OCI-M2 (cell line): ENCODE data around the gene TNFAIP3.
"Not testable (repeated sequence)": the region's sequence is repeated elsewhere in the genome, so short reads cannot be mapped to it uniquely, and the experiment has no call there.

Experiments used
- DNase-seq: peaks from one replicate; lab custom pipeline; 2025; ENCODE audit not compliant: unreplicated experiment; lab: John Stamatoyannopoulos, UW

Gene TNFAIP3

DNA sequence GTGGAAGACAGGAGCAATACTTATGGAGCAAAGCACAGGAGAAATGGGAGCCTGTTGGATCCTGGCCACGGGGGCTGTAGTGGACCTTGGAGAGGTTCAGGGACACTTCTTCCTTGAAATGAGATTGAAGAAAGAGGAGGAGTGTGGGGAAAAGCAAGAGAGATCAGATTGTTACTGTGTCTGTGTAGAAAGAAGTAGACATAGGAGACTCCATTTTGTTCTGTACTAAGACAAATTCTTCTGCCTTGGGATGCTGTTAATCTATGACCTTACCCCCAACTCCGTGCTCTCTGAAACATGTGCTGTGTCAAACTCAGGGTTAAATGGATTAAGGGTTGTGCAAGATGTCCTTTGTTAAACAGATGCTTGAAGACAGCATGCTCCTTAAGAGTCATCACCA, 22.7 kb upstream of the TNFAIP3 start:
- not testable (repeated sequence) for DNase-seq

DNA sequence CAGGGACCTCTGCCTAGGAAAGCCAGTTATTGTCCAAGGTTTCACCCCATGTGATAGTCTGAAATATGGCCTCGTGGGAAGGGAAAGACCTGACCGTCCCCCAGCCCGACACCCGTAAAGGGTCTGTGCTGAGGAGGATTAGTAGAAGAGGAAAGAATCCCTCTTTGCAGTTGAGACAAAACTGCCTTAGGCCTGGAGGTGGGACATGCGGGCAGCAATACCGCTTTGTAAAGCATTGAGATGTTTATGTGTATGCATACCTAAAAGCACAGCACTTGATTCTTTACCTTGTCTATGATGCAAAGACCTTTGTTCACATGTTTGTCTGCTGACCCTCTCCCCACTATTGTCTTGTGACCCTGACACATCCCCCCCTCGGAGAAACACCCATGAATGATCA, 22.3 kb upstream of the TNFAIP3 start:
- not testable (repeated sequence) for DNase-seq

DNA sequence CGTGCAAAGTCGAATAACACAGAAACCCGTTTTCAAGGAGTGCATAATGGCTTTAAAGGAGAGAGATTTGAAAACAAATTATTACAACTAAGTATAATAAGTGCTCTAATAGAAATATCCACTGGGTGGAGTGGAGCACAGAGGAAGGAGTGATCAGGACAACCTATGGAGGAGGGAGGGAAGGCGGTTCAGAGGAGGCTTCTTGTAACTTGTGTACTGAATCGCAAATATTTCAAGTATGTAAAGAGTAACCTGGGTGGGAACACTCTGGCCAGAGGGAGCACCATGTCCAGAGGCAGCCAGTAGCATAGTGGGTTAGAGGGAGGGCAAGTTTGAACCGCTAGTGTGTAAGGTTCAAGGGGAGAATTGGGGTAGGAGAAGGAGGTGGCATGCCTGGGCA, 21.6 kb upstream of the TNFAIP3 start:
- DNase-seq = no peak

DNA sequence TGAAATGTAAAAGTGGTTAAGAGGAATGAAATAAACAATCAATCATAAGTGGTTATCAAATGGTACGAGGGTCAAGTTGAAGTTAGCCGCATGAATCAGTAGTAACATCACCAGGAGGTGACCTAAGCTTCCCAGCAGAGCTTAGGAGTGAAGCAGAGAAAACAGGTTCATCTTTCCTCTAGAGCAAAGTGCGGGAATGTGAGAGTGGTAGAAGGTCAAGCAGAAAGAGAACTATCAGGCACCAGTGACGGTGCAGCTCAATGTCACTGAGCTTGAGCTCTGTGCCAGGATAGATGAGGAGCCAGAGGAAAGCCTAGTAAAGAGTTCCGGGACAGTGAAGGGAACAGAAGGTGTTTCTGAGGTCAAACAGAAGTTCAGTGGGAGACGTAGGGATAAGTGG, 20.8 kb upstream of the TNFAIP3 start:
- DNase-seq = no peak

DNA sequence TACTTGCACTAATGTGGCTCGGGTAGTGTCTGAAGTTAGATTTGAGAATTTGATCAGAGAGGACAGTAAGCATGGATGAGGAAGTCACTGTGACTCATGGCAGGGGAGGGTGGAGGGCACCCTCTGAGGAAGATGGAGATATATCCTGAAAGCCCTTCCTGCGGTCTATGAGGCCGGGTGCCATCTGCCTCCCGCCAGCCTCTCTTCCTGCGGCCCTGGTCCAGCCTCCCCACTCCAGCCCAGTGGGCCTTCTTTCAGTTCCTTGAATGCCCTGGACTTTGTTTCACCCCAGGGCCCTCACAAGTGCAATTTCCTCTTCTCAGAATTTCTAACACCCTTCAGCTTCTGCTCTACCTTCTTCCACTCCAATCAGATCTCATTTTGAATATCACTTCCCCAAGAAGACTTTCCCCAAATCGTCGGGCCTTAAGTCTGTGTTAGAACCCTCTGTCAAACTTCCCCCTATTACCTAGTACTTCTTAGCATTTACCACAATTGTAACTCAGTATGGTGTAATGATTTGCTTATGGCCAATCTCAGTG, 20.2 kb upstream of the TNFAIP3 start:
- no peak for DNase-seq

DNA sequence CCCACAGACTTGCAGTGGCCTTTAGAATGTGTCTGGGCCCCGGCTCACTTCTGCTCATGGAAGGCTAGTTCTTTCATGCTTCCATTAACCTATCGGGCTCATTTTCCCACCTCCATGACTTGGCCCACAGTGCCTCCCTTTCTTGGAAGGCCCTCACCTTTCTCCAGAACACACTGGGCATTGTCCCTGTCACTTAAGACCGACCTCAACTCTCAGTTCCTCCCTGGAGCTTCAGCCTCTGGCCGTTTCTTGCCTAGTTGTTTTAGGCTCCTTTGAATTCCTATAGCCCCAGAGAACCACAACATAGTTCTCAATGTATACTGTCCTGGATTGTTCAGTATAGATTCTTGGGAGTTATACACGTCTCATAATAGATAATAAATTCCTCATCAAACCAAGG, 19.3 kb upstream of the TNFAIP3 start:
- no peak for DNase-seq

DNA sequence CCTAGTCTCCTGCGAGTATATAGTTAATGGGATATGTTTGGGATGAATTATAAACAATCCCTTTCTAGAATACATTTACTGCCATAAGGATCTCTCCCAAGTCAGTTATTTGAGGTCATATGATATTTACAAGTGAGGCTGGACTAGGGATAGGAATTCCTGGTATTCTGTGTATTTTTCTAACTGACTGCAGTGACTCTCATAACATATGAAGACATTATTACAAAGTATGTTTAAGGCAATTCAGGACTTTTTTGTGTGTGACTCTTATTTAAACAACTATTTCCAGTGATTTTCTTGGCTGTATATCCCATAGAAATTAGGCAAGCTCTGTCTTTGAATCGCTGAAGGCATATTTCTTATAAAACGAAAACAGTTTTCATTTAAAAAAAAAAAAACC, 18.4 kb upstream of the TNFAIP3 start:
- no peak for DNase-seq

DNA sequence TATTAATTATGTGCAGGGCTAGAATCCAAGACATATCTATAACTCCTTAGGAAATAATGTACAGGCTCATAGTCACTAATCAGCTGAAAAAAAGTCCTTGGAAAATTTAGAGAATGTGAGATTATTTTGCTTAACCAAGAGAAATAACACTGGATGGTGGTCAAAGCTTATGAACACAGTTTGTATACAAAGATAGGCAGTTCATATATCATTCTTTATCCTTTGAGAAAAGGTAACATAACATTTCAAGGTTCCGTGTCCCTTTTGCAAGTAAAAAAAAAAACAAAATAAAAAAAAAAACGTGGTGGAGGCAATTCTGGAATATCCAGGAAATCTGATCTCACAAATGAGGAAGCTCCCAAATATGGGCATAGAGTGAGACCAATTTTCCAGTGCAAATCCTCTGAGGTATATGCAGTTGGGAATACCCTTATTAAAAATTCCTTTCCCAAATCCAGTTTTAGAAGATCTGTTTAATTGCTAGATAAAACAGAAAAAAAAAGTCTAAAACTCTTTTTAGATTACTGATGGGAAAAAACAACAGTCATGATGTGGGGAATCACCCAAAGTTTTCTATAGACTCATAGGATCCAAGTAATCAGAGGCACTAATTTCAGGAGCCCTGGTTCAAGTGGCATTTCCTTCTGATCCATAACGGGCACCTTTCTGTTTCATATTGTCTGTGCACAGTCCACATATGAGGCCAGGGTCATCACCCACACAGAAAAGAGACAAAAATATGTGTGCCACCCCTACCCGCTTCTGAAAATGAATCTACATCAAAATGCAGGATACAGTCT, 17.7 kb upstream of the TNFAIP3 start:
- no peak for DNase-seq

DNA sequence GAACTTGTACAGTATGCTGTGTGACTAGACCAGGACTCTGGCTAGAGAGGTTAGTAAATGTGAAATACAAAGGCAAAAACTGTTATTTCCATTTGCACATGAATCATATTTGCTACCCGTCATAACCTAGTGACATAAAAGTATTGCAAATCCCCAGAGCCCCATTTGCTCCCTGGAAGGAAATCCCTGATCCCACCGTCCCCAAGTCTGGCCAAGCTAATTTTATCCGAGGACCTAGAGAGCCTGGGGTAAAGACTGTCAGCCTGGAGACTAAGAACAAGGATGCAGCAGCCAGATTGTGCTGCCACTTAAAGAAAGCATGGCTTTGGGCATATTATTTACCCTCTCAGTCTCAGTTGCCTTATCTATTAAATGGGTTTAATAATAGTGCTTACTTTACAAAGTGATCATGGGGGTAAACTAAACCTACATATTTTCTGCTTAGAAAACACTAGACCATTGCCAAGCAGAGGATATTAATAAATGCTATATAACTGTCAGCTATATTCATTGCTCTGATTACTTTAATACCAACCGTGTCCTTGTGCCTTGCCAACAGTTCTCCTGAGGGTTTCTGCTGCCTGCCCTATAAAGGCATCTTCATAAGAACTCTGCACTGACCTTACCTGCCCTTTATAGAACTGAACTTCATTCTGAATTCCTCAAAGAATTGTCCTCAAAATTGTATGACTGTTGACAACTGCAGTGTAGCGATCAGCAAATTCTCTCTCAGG, 16.9 kb upstream of the TNFAIP3 start:
- no peak for DNase-seq

DNA sequence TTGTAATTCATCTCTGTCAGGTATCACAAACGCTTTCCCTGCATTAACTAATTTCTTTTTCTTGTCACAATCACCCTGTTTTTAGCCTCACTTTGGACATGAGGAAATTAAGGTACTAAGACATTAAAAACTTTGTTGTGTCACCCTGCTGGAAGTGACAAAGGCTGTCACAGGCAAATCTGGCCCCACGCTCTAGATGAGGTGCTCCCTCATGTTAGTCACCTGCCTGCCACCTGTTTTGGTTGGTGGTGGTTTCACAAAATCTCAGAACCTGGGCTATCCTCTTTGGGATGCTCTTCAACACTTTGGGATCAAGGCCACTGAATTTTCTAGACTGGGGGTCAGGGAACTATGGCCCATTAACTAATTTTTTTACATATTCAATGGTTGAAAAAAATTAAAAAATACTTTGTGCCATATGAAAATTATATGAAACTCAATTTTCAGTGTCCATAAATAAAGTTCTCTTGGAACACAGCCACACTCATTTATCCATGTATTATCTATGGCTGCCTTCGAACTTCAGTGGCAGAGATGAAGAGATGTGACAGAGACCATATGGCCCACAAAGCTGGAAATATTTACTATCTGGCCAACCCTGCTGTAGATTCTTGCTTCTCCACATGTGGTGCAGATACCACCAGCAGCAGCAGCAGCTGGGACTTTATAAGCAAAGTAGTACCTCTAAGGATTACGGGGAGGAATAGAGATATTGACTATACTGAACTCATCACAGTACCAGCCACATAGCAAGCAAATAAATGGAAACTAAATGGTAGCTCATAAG, 16.1 kb upstream of the TNFAIP3 start:
- no peak for DNase-seq

DNA sequence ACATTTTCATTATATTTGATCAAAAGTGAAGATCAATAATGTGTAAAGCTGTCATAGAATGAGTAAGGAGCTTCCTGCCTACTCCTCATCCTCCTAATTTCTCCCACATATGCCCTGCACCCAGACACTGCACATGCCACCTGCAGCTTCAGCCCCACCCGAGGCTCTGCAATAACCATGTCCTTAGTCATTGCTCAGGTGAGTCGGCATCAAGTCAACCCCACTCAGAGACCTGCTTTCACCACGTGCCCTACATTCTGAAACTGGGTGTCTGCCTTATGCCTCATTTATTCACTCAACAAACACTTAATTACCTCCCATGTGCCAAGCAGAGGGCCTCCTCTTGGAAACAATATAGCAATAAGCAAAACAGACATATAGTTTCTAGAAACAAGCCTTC, 15.4 kb upstream of the TNFAIP3 start:
- DNase-seq = no peak

DNA sequence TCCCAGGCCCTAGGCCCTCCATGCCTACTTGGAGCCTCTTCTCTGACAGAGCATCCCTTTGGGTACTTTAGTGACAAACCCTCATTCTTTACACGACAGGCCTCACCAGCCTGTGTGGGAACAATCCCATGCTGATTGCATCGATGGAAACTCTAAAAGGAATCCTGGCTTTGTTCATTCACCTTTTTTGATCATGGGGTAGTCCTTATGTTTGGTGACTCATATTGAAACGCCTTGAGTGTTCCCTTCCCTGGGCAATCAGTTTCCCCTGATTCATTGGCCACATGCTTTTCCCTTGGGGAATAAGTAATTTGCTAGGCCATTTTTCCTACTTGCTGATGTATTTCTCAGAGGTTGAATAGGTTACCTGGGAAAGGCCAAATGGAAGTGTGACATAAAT, 14.7 kb upstream of the TNFAIP3 start:
- no peak for DNase-seq

DNA sequence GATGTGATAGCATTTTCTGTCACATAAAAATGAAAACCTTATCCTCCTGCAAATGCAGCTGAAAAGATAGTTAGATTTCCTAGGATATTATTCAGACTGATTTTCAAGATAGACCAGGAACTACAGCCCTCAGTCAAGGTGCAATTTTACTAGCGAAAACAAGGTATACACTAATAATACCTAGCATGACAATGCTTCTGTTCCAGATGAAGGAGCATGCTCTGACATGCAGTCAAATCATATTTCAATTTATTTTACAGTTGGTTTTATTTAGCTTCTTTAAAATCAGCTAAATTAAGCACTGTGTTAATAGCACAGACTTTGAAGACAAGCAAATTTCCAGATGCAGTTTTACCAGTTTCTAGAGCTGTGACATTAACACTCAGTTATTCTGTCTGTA, 14.2 kb upstream of the TNFAIP3 start:
- no peak for DNase-seq

DNA sequence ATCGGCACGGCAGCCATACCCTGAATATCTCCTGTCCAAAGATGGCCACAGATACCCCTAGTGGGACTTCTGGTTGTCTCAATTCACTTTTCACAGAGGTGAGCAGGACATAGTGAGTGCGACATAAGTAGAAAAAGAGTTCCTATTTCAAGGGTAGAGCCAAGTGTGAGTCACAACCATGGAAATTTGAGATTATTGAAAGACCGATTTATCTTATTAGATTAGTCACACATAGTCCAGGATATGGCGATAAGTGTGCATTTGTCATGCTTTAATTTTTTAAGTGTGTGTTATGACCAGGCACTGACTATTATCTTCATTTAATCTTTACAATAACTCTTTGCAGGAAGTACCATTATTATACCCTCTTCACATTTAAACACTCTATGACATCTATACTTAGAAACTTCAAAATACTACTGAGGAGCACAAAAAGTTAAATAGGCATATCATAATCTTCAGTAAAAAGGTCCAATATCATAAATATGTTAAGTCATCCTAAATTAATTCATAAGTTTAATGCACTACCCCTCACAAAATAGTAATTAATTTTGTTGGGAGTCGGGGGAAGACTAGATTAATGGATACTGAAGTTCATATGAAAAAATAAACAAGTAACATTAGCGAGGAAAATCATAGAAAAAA, 13.4 kb upstream of the TNFAIP3 start:
- DNase-seq = no peak

DNA sequence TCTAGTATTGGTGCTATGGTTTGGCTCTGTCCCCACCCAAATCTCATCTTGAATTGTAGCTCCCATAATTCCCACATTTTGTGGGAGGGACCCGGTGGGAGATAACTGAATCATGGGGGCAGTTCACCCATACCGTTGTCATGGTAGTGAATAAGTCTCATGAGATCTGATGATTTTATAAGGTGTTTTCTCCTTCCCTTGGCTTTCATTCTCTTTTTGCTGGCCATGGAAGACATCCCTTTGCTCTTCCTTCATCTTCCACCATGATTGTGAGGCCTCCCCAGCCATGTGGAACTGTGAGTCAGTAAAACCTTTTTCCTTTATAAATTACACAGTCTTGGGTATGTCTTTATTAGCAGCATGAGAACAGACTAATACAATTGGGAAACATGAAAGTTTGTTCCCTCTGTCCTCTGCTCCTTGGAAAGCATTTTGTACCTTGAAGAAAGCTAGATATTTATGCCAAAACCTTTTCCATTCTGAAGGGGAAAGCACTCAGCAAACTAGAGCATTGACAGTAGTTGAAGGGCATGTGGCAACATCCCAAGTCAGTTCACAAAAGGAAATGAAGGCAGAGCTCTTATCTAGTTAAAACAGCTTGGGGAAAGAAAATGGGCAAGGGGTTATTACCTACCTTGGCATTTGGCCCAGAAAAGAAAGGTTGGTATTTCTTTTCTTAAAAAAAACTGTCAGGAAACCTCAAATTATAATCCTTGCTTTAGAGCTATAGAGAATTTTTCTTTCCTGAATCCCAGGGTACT, 10.7 kb upstream of the TNFAIP3 start:
- DNase-seq = no peak

DNA sequence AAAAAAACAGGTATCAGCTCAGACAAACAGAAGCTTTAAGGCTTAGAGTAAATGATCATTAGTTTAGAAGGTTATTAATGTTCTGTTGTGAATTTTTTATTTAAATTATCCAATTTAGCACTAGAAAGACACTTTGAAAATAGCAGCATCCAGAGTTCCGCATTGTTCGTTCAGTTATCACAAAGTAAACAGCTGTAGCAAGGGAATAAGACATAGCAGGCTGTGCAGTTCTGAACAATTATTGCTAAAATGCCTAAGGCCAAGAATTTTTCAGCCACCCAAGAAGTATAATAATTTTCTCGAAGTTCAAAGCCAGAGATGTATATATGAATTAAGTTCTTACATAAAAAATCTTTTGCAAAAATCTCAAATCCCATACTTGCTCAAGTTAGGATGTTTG, 8.0 kb upstream of the TNFAIP3 start:
- no peak for DNase-seq

DNA sequence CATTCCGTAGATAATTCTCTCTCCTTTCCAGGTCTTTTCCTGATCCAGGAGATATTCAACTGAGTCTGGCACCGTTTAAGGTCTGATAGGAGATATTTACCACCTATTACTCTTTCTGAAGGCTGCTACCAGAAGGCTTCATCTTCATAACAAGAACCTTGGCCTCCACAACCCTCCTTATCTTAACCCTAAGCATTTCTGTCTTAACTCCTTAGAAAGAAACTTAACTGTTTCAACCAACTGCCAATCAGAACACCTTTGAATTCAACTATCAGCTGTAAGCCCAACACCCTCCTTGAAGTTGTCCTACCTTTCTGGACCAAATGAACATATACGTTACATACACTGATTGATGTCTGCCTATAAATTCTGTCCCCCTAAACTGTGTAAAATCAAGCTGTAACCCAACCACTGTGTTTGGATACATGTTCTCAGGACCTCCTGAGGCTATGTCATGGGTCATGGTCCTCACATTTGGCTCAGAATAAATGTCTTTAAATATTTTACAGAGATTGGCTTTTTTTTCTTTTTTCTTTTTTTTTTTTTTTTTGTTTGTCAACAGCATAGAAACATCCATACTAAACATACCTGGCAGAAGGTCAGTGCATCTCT, 6.6 kb upstream of the TNFAIP3 start:
- no peak for DNase-seq

DNA sequence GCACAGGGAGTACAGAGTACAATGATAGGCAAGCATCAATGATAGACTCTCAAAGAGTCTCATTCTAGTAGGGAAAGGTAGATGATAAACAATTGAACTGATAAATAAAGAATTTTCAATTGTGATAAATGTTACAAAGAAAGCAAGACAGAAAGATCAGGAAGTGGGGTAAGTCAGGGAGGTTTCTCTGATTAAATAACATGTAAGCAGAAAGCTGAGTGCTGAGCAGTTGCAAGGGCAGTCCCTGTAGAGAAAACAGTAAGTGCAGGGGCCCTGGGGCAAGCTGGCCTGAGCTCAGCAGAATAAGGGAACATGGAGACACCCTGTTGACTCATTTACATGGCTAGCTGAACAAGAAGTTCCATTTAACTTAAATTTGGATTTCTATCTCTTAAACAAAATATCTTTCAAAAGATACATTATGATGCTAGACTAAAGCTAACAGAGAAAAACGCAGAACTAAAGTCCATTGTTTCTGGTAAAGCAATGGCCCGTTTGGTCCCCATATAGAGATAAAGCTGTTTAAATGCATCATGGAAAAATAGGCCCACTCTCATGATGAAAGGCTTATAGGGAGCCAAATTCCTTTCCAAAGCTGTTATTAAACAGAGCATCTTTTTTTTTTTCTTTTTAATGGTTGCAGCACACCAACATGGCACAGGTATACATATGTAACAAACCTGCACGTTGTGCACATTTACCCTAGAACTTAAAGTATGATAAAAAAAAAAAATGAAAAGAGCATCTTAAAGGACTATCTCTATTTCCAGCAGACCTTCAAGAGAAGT, 5.3 kb upstream of the TNFAIP3 start:
- DNase-seq = no peak

DNA sequence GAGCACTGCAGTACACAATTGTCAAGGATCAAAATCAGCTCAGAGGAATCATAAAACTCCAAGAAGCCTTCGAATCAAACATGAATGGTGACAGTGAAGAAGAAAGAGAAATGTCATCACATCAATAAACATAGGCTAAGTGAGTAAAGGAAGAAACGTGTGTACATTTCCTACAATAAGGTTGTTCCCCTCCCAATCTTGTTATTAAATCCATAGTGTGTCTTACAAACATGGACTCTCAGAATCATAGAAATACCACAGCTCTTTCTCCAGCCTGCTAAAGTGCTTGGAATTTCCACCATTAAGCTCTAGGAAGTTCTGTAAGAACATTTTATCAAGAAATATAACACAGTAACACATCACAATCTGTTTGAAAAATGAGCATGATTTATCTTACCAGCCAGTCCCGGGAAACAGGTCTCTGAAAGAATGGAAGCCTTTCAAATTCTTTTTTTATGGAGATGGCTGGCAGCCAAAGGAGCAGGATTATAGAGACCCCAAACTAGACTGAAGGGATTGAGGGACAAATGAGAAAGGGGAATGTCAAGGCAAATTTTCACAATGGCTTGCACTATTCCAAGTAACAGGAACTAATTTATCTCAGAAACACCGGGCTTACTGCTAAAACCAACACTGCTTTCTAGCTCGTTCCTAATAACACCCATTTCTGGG, 4.5 kb upstream of the TNFAIP3 start:
- DNase-seq = no peak
